ENCODE measurements around the gene AMBRA1.

AMBRA1 gene

DNA sequence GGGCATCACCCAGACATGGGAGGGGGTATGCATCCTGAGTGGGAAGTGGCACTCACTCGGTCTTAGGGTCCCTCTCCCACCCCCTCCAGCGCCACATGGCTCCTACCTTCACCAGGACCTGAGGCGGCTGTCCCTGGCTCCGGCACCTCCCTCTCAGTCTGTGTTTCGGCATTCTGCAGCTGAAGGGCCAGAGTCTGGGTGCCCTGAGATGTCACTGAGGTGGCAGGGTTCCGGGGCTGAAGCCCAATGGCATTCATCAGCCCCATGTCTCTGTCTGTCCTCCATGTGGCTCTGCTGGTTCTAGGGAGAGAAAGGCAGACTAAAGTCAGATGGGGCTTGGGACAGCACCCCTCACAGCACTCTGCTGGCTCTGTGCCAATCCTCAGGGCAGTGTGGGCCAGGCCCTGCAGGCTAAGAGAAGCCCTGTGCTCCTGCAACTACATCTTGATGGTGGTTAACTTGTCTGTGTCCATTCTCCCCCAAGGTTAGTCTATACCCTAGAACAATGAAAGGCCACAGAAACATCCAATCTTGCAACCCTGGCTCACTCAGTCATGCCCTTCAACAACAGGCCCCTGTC lies 185.3 kb downstream of the AMBRA1 start:
- in situ Hi-C loops (cut with HindIII; ENCODE audit: low sequenced_read_pairs): no loop called here

DNA sequence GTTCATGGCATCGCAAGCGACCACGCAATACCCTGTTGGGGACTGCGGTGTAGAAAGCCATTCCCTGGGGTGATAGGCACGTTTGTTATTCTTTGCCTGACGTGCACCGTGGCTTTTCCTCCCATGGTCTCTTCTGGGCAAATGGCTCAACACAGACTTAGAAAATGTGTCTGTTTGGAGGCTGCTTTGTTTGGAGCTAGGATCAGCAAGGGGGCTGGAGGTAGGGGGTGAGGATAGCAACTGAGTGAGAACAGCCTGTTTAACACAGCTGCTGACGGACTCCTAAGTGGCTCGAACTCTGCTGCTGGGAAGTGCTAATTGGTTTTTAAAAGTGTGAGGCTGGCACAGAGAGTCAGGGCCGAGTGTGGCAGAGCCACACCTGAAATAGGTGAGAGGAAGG lies 186.2 kb downstream of the AMBRA1 start:
- in situ Hi-C loops (cut with HindIII; ENCODE audit: low sequenced_read_pairs): no loop called here

GRCh38 chr11:46404476-46405017 lies 189.3 kb downstream of the AMBRA1 start:
- in situ Hi-C loops (cut with HindIII; ENCODE audit: low sequenced_read_pairs): no loop called here

DNA sequence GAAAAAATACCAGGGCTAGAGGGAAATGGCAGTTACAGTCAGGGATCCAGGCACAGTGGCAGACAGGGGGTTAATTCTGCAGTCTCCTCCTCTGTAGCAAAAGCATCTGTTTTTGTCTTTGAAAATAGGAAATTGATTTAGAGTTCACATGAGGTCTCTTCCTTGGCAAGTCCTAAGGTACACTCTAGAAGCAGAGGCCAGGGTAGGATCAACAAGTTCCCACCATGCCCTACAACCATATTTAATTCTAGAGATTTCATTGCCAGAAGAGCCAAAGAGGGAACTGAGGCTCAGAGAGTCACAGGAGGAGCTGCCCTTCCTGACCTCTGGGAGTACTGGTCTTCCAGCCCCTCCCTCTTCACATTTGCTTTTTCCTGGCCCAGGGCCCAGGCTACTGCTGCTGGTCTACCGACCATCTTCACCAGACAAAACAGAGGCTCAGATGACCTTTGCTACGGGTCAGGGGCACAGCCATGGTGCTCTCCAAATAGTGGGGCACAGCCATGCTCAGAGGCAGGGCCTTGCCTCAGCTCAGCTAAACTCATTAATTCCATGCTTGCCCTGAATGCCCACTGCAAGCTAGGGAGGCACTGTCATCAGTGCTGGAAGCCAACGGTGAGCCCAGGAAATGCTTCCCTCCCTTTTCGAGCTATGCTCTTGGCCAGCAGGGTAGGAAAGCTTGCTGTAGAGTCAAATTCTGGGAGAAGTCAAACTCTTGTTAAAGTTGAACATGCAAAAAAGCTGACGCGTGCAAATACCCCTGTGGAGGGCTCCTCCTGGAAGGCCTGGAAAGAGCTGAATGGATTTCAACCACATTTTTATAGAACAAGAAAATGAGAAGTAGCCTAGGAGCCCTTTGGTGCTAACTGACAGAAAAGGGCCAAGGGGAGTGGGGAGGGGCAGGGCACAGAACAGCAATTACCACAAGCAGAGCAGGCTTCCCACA lies 190.6 kb downstream of the AMBRA1 start:
- in situ Hi-C loops (cut with HindIII; ENCODE audit: low sequenced_read_pairs): no loop called here

- in situ Hi-C loops (cut with HindIII; ENCODE audit: low sequenced_read_pairs): no loop called here
These were observed 196.3 kb downstream of the AMBRA1 start for GRCh38 chr11:46397526-46397925.

DNA sequence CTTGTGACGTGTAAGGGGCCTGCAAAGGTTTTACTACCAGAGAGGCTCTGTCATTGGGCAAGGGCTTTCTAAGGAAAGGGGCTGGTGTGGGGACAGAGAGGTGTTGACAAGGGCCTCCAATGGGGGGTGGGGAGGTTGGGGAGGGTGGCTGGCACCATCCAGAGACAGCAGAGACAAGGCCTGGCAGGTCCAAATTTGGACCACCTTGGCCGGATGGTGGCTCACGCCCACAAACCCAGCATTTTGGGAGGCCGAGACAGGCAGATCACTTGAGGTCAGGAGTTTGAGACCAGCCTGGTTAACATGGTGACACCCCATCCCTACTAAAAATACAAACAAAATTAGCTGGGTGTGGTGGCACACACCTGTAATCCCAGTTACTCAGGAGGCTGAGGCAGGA lies 200.1 kb downstream of the AMBRA1 start:
- in situ Hi-C loops (cut with HindIII; ENCODE audit: low sequenced_read_pairs): no loop called here

DNA sequence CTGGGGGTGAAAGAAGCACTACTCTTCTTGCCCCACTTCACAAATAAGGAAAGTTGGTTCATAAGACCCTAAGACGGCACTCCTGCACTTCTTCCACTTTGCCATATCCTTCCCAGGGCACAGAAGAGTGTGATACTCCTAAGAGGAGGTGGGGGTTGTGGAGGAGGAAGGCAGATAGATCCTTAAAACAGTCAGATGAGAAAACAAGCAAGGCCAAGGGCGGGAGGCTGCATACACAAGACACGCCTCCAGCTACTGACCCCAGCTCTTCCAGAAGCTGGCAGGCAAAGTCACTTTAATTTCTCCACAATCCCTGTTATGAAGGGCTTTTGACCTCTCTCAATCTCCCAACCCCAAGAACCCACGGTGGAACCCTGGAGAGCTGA lies 200.6 kb downstream of the AMBRA1 start:
- in situ Hi-C loops (cut with HindIII; ENCODE audit: low sequenced_read_pairs): no loop called here

- in situ Hi-C loops (cut with HindIII; ENCODE audit: low sequenced_read_pairs): no loop called here
These were observed 201.2 kb downstream of the AMBRA1 start for GRCh38 chr11:46392421-46393230.

DNA sequence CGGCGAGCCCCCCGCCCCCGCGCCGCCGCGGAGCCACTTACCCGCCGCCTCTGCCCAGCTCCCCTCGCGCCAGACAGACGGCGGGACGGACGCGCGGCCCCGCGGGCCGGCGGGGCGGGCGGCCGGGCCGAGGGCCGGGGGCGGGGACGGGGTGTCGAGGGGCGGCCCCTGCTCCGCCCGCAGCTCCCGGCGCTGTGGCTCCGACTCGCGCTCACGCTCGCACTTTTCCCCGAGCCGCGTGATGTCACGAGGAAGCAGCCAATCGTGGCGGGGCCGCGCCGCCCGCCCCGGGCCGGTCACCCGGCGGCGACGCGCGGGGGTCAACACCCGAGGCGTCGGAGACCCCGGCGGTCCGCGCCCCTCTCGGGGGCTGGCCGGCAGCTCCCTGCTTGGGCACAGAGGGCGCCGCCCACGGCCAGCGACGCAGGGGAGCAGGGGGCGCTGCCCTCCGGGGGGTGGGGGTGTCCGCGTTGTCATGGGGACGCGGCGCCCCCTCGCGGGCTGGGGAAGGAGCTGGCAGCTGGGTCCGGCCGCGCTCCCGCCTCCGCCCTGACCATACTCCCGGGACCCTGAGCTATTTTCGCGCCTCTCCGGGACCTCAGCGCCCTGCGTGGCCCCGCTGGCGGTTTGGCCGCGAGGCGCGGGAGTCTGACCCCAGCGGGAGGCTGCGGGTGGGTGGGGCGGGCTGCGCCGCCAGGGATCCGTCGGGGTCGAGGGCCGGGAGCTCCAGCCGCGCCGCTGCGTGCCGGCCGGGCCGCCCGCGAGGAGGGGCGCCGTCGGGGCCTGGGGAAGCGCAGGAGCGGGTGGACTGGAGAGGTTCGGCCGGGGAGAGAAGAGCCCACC lies 202.0 kb downstream of the AMBRA1 start, which contains the start of gene CHRM4:
Gene CHRM4 (minus strand): TSS at position 199 of the 843 bp plus-strand sequence. CDS start 5,219 bp downstream, outside the sequence.
- in situ Hi-C loops (cut with HindIII; ENCODE audit: low sequenced_read_pairs): no loop called here

- in situ Hi-C loops (cut with HindIII; ENCODE audit: low sequenced_read_pairs): no loop called here
These were observed 202.6 kb downstream of the AMBRA1 start for GRCh38 chr11:46391186-46391577.

DNA sequence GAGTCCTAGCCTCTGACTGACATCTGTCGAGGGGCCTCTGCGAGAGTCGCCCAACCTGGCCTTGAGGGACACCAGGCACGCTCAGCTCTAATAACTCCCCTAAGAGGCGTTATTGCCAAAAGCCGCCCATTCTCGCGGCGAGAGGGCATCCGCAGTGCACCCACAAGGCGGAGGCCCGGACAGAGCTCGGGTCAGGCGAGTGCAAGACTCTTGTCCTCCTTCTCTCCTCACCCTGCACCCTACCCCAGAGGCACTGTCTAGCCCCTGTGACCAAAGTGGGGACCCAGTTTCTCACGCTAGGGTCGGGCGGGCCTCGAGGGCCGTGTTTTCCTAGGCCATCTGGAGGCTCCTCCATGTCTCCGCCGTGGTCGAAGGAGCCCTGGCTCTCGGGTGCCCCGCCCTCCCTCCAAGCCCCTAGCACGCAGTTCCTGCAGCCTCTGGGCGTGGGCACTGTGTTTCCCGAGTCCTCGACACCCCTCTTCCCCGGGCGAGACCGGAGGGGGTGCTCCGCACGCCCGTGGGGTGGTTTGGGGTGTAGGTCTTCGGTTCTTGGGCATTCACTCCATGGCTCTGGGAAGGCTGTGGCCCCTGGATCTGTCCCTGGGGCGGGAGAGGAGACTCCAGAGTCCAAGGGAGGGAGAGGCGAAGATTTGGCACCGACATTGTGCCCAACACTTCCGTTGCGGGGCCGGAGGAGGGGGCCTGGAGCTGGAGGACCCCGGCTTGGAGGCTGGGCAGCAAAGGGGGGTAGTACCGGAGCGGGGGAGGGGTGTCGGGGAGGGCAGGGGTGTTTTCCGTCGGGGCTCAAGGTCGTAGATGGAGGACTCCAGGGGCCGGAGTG lies 203.3 kb downstream of the AMBRA1 start:
- in situ Hi-C loops (cut with HindIII; ENCODE audit: low sequenced_read_pairs): no loop called here

DNA sequence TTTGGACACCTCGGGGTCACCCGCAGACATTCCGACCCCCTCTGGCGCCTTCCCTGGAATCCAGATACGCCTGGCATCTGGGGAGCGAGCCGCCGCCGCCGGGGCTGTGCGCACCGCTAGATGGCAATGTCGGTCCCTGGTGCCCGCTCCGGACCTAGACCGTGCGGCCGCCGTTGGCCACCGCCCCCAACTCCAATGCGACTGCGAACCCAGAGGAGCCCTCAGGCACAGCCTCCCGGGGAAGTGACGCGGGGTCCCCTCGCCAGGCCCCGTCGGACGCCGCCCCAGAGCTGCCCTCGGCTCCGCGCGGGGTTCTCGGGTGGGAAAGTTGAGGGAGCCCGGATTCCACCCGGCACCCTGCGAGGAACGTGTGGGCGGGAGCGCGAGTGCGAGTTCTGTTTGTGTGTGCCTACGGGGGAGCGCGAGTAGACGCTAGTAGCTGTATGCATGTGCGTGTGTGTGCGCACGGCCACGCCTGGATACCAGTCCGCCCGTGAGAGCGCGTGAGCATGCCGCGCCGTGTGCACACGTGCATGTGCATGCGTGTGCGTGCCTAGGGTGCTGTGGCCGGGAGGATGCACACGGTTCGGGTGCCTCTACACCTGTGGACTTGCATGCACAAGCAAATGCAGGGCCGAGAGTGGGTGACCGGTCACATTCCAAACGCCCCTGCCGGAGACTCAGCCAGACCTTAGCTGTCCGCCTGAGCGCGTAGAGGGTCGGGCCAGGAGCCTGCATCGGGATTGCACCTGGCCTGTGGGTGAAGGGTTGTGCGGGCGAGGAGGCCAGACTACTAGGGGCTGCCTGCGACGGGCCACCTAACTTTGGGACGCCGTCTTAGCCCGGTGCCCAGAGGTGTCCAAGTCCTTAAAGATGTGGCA lies 204.1 kb downstream of the AMBRA1 start:
- in situ Hi-C loops (cut with HindIII; ENCODE audit: low sequenced_read_pairs): no loop called here

DNA sequence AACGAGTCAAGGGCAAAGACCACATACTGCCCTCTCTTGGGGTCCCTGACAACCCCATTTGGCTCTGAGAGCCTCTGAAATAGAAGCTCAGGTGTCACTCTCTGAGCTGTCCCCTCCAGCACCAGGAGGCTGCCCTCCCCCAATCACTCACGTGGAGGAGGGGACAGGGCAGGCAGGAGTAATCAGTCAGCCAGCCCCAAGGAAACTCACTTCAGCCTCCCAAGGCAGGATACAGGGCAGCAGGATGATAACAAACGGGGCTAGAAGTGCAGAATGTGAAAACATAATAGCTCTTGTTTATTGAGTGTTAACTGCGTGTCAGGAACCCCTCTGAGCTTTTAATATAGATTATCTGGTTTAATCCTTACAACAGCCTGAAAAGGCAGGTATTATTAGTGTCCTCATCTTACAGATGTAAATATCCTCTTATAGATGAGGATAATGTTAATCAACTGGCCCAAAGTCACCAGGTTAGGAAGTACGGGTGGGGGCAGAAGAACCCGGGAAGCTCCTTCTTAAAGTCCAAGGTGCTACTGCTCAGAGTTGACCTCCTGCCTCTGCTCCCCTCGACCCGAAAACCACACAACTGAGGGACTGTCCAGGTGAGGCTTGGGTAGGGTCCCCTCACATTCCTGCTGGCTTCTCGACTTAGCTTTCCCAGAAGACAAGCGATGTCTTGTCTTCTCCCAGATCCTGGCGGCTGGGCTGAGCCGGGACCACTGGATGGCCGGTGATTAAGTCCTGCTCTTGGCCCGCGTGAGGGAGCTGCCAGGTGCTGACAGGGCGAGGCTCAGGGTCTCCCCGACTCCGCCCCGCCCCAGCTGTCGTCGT lies 205.0 kb downstream of the AMBRA1 start:
- in situ Hi-C loops (cut with HindIII; ENCODE audit: low sequenced_read_pairs): no loop called here

DNA sequence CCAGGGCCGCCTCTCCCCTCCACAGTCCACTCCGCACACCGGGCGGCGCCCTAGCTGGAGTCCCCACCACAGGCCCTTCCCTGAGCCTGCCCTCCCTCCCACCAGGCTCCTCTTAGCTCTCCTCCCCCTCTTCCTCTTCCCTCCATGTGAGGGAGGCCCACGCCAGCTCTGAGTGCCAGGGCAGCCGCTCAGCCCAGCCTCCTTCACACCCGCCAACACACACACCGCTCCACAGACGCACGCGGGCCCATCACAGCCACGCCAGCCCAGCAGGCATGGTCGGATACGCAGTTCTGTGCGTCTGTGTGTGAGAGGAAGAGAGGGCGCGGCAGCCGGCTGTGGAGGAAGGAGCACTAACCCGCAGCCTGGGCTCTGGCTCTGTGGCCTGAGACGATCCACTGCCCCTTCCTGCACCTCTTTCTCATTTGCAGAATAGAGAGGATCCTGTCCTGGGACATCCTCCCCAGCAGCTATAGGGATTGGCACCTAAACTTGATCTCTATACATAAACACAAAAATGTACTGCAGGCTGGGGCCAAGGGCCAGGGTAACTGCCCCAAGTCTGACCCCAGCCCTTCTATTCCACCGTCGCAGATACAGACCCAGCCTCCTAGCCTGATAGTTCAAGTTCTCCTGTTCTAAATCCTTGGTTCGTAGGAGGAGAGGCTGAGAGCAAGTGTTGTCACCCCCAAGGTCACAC lies 205.8 kb downstream of the AMBRA1 start:
- in situ Hi-C loops (cut with HindIII; ENCODE audit: low sequenced_read_pairs): no loop called here

GRCh38 chr11:46387456-46387855 lies 206.4 kb downstream of the AMBRA1 start:
- in situ Hi-C loops (cut with HindIII; ENCODE audit: low sequenced_read_pairs): no loop called here

DNA sequence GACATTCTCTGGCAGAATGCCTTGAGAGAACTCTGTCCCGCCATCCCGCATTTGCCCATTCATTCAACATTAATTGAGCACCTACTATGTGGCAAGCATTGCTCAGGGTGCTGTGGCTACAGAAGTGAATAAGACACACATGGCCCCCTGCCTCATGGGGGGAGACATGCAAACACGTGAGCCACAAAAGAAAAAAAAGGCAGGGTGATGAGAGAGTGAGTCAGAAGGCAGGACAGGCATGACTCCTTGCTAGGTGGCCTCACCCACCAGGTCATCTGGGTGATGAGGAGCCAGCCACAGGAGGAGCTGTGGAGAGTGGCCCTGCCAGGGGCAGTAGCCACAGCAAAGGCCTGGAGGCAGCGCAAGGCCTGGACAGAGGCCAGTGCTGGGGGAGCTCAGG lies 207.1 kb downstream of the AMBRA1 start:
- in situ Hi-C loops (cut with HindIII; ENCODE audit: low sequenced_read_pairs): no loop called here

GRCh38 chr11:46386005-46386578 lies 207.7 kb downstream of the AMBRA1 start:
- in situ Hi-C loops (cut with HindIII; ENCODE audit: low sequenced_read_pairs): no loop called here

Data from endothelial cell of hepatic sinusoid (primary cell).